GM18861 (cell line): Measurements from ENCODE around the gene COG6.

Experiments used
- ATAC-seq: cut with Tn5 transposase; IDR thresholded peaks from one replicate; pipeline ENCODE4 v1.9.1; 2021; ENCODE audit not compliant: unreplicated experiment

COG6 gene

DNA sequence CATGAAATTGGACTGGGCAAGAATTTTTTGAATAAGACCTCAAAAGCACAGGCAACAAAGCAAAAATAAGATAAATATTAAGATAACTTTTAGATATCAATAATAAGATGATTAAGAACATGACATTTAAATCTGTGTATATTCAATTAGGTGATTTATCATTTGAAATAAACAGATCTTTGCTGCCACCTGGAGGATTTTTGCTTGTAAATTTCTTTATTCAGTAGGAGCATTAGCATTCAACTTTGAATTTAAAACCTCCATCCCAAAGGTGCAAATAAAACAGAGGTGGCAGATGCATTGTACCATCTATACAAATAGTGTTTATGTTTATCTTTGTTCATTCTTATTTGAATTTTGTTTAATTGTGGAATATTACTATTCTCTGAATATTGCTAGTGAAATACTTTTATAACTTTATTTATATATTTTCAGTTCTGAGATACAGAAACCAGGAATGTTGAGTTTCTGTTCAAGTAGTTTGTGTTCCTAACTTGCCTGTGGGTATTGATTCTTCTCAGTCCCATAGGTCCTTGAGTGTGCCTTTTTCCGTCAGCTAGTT is 20.9 kb downstream of the COG6 start:
- peak; percentile 41 for ATAC-seq

DNA sequence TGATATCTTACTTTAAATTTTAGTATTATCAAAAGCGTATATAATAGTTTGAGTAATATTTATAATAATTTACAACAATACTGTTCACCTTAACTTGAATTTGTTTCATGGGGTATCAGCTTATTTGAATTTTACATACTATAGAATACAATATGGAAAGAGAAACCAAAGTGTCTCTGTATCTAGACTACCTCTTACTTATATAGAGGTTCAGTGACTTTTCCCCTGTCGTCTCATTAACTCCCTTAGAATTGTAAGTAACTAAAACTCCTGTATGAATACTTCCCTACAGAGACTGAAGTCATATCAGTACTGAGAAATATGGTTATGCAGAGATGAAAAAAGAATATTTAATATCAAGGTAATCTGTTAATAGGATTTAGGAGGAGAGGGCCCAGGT is 26.8 kb downstream of the COG6 start:
- no peak for ATAC-seq

DNA sequence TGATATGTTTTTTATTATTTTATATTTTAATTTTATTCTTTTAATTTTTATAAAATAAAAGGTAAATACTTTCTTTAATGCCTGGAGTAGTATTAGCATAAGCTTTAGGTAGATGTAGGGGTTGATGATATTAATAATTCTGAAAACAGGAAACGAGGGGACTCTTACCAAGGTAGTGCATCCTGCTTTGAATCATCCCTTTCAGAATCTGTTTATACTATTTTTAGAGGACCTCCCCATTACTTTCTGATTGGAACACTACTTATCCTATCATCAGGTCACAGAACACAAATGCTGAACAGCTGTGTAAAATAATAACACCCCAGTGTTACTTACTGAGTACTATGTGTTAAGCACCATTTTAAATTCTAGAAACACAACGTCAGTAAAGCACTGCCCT is 27.3 kb downstream of the COG6 start:
- ATAC-seq: peak; percentile 60

DNA sequence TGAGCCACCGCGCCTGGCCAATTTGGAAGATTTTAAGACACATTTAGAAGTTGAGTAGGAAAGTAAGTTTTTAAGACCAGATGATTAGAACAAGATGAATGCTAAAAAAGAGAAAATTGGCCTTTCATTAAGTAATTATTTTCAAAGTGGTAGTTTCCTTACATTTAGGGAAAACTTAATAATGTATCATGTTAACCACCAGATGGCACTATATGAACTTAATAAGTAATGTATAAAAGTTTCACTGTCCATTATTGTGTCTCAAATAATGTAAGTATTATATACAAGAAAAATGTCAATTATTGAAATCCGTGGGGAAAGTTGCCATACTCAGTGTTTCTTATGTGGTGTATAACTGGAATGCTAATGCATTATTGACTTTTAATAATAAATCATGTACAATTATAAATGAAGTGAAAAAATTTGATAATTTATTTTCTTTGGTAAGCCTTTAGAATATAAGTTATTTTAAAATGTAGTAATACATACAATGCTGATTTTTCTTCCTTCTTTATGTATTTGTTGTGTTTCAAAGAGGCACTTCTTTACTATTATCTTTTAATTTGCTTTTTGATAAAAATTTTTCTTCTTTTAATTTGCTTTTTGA is 29.2 kb downstream of the COG6 start:
- no peak for ATAC-seq

DNA sequence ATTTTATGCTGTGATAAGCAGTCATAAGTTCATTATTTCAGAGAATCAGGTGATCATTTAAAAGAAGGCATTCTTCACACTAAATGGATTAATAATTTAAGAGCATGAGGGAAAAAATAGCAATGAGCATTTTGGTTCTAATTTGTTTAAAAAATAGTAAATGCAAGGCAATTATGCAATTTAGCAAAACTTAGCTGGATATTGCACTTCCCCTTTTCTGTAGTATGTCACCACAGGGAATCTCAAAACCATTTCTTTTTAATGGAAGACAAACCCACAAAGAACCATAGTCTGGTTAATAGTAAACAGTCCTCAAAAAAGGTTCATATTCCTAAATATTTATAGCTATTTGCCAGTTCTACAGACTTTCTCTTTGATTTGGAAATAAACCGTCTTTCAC is 30.2 kb downstream of the COG6 start:
- no peak for ATAC-seq

DNA sequence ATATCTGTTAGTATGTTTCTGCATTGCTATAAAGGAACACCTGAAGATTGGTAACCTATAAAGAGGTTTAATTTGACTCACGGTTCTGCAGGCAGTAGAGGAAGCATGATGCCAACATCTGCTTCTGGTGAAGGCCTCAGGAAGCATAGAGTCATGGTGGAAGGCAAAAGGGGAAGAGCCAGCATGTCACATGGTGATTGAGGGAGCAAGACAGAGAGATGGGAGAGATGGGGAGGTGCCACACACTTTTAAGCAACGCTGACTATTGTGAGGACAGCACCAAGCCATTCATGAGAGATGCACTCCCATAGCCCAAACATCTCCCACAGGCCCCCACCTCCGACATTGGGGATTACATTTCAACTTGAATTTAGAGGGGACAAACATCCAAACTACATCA is 32.8 kb downstream of the COG6 start:
- ATAC-seq: no peak

DNA sequence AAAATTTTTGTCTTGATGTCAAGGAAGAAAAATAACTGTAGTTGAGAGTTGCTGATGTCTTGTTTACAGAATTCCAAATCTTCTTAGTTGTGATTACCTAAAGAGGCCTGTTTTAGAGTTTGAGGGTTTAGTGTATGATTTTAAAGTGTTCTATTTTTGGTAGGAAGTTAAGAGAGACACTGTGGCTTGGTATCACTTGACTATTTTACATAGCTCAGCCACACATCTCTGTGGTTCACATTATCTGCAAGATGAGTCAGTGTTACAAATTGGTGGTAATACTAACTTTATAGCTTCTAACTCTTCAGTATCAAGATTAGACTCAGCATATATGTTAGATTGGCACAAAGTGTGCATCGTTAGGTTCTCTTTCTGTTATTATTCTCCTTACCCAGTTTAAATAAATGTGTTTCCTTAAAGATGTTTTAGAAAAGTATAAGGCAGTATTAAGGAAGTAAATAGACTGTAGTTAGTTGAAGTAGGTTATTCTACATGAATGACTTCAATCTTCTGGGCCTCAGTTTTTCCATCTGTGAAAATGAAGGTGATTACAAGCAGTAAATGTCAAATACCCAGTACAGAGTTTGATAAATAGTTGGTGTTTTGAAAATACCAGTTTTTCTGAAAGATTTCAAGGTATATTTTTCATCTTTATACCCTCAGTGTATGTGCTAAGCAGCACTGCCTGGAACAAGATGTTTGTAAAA is 33.4 kb downstream of the COG6 start:
- ATAC-seq: peak; percentile 85

DNA sequence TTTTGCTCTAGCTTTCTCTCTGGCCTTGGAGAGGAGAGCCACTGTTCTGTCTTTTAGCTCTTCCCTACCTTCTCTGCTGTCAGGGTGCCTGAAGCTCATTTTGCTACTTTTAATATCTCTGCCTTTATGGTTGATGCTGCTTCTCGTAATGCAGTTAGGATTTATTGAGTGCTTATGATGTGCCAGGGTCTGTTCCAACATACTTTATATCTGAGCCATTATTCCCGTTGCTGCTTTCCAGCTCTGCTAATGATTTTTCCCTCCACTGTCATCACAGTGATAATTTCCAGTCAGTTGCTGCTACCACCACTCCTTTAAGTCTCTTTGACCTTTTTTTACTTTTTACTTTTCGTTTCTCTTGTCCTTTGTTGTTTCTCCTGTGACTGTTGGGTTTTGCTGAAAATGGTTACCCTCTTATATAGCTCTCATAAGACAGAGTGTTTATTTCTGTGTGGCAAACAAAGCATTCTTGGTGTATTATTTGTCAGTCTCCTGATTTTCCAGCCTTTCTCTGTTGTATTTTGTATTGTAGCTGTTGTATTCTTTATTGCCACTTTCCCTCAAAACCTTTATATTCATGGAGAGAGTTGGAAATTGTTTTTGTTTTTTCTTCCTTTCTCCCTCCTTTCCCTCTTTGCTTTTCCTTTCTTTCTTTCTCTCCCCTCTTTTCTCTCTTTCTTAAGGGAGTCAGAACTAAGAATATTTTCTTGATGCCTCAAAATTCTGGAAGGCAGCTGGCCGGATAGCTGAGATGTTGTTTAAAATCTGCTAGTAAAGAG is 37.4 kb downstream of the COG6 start:
- no peak for ATAC-seq

DNA sequence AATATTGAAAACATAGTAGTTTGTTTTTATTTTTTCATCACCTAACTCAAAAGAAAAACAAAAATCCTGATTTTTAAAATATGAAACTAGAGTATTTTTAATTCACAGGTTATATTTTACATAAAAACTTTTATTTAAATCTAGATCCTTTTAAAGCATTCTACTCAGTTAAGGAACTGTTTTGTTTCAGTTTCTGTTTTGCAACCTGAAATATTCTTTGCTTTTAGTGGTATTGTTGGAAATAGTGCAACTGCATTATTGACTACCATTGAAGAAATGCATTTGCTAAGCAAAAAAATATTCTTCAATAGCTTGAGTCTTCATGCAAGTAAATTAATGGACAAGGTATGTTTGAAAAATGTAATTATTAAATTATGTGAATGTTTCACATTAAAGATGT is 43.8 kb downstream of the COG6 start:
- ATAC-seq: no peak

DNA sequence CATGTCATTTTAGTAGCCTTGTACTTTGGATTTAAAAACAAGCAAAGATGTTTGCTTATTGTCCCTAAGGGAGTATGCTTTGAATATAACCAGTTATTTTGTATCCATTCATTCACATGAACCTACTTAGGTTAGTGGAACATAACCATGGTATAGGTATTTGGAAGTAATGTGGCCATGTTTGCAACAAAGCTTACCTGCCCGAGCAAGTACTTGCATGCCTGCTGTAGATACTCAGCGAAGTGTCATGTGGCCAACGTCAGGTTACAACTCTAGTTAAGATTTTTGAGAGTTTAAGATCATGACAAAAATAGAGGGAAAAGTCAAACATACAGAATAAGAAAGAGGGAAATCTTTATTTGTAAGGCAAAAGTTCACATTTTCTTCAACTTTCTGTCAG is 57.2 kb downstream of the COG6 start:
- no peak for ATAC-seq

DNA sequence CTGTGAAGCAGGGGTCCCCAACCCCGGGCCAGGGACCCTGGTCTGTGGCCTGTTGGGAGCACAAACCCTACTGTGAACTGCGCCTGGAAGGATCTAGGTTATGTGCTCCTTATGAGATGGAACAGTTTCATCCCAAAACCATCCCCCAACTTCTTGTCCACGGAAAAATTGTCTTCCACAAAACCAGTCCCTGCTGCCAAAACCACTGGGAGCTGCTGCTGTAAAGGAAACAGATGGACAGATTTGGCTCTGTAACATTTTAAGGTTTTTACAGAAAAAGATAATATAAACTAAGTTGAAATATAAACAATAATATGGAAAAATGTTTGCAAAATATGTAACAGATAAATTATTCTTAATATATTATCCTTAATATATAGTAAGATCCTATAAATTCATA is 73.7 kb downstream of the COG6 start:
- ATAC-seq: no peak

DNA sequence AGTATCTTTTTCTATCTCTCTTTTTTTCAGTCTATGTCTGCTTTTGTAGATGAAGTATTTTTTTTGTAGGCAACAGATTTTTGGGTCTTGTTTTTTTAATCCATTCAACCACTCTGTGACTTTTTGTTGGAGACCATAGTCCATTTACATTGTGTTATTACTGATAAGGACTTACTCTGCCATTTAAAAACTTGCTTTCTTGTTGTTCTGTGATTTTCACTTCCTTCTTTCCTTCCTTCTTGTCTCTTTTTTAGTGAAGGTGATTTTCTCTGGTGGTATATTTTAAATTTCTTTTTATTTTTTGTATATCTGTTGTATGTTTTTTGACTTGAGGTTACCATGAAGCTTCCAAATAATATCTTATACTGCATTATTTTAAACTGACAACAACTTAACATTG is 79.5 kb downstream of the COG6 start:
- no peak for ATAC-seq

DNA sequence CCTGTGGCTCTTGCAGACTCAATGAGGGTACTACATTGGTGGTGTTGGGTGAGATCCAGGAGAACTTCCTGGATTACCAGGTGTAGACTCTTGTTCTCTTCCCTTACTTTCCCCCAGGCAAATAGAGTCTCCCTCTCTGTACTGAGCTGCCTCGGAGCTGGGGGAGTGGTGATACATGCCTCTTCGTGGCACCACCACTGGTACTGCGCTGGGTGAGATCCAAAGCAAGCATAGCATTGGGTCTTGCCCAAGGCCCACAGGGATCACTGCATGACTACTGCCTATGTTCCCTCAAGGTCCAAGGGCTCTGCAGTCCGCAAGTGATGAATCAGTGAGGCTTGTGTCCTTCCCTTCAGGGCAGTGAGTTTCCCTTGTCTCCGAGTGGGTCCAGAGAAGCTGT is 81.6 kb downstream of the COG6 start:
- no peak for ATAC-seq

DNA sequence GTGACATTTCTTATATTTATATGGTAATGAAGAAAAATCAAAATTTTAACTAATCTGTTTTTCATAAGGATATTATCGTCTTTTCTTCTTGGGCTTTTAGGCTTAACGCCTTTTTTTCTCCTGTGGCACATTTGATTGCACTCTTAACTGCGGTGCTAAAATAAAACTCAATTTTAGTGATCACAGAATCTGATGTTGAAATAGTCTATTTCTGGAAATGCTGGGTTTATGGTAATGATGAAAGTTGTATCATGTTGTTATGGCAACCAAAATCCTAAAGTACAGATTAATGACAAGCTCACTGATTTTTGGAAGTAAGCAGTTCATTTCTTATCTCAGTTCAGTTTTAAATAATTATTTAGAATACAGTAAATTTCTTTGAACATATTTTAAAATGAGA is 85.3 kb downstream of the COG6 start:
- no peak for ATAC-seq

DNA sequence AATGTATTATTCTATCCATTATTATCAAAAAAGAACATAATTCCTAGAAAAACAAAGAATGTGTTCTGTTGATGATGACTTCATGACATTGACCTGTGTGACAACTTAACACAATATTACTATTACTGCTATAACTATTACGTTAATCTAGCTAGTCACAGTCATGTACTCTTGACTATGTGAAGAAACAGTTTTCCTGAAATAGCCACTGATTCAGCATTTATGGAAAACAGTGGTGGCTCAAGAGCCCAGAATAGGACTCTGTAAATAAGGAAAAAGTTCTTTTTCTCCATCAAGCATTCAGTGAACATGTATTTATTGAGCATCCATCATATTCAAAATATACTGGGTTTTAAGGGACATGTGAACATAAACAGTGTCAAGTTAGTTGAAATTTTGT is 93.5 kb downstream of the COG6 start:
- ATAC-seq: no peak

DNA sequence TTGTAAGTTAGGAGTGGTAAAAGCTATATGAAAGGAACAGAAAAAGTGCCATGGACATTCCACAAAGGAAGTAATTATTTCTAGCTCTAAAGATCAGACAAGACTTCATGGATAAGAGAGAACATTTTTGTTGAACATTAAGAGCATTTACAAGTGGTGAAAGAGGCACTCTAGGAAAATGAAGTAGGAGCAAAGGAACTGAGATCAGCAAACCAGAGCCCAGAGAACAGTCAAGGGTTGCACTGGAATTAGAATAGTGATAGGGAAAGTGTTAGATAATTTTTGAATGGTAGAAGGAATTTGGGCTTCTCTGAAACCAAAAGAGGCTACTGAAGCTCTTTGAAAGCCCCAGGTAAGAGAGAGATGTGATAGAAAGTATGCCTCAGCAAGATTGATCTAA is 94.1 kb downstream of the COG6 start:
- no peak for ATAC-seq

DNA sequence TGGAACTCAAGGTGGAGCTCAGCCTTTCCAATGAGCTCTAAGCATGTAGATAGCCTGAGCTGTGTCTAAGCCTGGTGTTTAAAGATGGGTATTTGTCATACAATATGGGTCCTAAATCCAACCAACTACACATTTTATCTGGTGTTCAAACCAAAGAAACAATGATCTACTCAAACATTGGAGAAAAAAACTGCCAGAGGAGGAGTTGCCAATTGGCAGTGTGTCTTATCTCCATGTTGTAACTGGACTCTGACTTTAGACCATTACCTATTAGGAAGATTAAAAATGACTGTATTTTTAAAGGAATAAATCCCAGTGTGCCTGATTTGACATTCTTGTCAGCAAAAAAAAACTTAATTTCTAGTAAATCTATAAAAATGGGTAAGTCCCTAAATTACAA is 96.3 kb downstream of the COG6 start:
- no peak for ATAC-seq

DNA sequence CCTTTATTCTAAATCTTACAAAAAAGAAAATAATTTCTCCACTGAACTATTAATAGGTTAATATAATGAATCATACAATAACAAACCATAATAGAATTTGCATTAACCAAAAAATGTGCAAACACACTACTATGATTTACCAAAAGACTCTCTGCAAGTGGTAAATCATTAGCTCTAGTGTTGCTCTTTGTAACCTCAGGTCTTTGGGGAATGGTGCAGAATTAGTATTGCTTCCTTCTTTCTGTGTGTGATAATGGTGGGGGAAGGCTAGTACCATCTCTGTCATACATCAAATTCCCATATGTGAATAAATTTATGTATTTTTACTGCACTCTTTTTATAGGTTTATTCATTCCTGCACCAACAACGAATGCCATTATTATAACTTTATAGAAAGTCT is 105.1 kb downstream of the COG6 start:
- peak; percentile 99 for ATAC-seq

DNA sequence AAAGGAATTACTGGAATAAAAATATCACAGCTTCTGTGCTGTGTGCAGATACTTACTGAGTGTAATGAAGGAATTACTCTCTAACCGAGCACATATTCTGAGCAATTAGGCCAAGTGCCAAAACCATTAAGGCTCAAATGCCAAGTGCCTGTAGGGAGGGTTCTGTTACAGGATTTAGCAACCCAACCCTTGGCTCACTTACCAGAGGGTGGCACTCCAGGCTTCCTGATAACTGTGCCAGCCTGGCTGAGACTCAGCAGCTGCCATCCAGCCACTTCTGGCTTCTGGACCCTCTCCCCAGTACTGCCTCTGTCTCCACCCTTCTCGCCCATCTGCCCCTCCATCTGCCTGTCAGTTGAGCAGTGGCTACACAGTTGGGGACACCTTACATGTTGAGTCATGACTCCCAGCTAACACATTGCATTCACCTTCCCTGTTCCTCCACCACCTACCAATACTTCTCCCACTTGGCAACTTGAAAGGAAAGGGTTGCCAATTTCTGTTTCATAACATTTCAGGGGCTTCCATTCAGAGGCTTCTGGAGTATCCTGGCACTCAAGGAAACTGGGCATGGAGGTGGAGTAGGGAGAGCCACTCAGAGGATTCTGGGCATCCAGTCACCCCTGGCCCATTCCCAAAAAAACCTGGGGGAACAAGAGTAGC is 110.5 kb downstream of the COG6 start:
- ATAC-seq: no peak

DNA sequence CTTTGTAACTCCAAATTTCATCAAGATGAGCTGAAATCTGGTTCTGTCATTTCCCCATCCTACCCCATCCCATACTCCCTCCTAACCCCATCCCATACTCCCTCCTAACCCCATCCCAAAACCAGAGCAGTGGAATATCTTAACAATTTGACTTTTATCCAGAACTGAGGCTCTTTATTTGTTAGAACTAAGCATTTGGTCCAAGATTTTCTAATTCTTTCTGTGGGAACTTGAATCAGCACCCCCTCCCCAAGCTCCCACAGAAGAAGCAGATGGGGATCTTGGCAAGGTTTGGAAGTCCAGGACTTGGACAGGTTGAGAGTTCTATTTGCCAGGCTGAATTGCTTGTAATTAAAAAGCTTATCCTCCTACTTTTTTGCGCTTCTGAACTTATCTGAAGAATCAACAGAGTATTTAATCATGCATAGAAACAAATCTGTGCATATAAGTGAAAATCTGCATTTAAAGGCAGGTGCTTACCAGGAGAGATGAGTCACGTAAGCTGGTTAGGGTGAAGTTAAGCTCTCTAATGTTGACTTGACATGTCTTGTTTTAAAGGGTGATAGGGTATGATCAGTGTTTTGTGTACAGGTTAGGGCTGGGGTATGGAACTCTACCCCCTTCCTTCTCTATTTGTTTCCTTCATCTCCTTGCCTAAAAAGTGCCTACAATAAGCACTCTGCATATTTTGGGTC is 111.1 kb downstream of the COG6 start:
- no peak for ATAC-seq
